K562 (cell line): ENCODE measurements around the gene MYO9A. TPM values are rescaled to one million over a fixed set of nuclear protein-coding genes. Genes with fewer than 3 reads are reported as not detected.

Experiments used
- ATAC-seq: fragments of 200-7000 bp; cut with Tn5 transposase; 3 replicates; pipeline ENCODE4 v1.9.1; 2020; ENCODE audit warnings: moderate library complexity
- BruUV-seq: library from RNA; stranded (reverse); fragments of 400-500 nt; replicated peaks from 2 replicates; lab custom pipeline; 2021; lab: Mats Ljungman, UMichigan
- CTCF ChIA-PET: fragments of 300-600 bp; formaldehyde crosslinking; extraction: SDS; loops from one replicate; lab custom pipeline; 2021; ENCODE audit warnings: low intra/inter-chr PET ratio; lab: Yijun Ruan, JAX
- POLR2A ChIA-PET: fragments of 300-600, 350-650 bp; sonication (Branson Sonifier 250); formaldehyde crosslinking; extraction: SDS; loops from one replicate; lab custom pipeline; 2021; ENCODE audit warnings: antibody characterized with exemption, inconsistent platforms; lab: Yijun Ruan, JAX
- DNase-seq, 4 experiments: peaks; one replicate each; pipeline versions ENCODE4 v3.0.0 to v3.0.0-alpha.2; 2011 to 2018; ENCODE audit warnings: low spot score in 3 of 4, mixed read lengths in 3 of 4; ENCODE audit errors: extremely low read depth in 1 of 4
- FAIRE-seq: peaks from 2 replicates; lab custom pipeline; 2011; peaks lifted over from hg19 to GRCh38; lab: Jason Lieb, UNC
- H2AFZ ChIP-seq: 2 replicates; pipeline ENCODE4 v1.6.0; 2011; ENCODE audit warnings: low read depth, low read length, control low read depth, inconsistent platforms
- H3K27ac ChIP-seq: fragments of 200-600 bp; 3 replicates; pipeline ENCODE4 v1.8.0; 2011; ENCODE audit warnings: low read depth, mild to moderate bottlenecking, control low read depth, inconsistent platforms, low read length, moderate library complexity, mixed read lengths; ENCODE audit errors: extremely low read depth
- H3K27me3 ChIP-seq, 2 experiments: fragments of 300-600 bp in 1 of 2; 2 replicates in 1 of 2; 3 replicates in 1 of 2; pipeline versions ENCODE4 v1.6.0 to v1.8.0; 2011; ENCODE audit warnings: inconsistent platforms in 2 of 2, low read length in 2 of 2, mild to moderate bottlenecking in 1 of 2, mixed read lengths in 1 of 2, moderate library complexity in 1 of 2; ENCODE audit not compliant: control insufficient read depth in 2 of 2, insufficient read depth in 2 of 2
- H3K36me3 ChIP-seq: fragments of 300-600 bp; 3 replicates; pipeline ENCODE4 v1.8.0; 2011; ENCODE audit warnings: mild to moderate bottlenecking, low read length, inconsistent platforms; ENCODE audit not compliant: control insufficient read depth, insufficient read depth
- H3K4me1 ChIP-seq, 2 experiments: fragments of 200-600 bp in 1 of 2; replicated peaks in 1 of 2; 2 replicates in 1 of 2; 3 replicates in 1 of 2; pipeline versions ENCODE4 v1.5.1 to v1.8.0; 2011; ENCODE audit warnings: inconsistent platforms in 2 of 2, low read length in 2 of 2, mild to moderate bottlenecking in 1 of 2, mixed read lengths in 1 of 2, moderate library complexity in 1 of 2; ENCODE audit not compliant: control insufficient read depth in 2 of 2, insufficient read depth in 2 of 2
- H3K4me2 ChIP-seq: 2 replicates; pipeline ENCODE4 v1.6.1; 2011; ENCODE audit warnings: low read length, control low read depth, inconsistent platforms, mixed read lengths; ENCODE audit not compliant: insufficient read depth
- H3K4me3 ChIP-seq: fragments of 200-600 bp; sonication (generic), shearing (Covaris generic); 2 replicates; pipeline ENCODE4 v1.5.1; 2016; ENCODE audit warnings: control low read depth, inconsistent platforms
- H3K79me2 ChIP-seq: fragments of 200-600 bp; 3 replicates; pipeline ENCODE4 v1.8.0; 2011; ENCODE audit warnings: low read length, inconsistent platforms; ENCODE audit not compliant: control insufficient read depth, insufficient read depth
- H3K9ac ChIP-seq, 2 experiments: 2 replicates each; pipeline versions ENCODE4 v1.6.0 to v1.6.1; 2011; ENCODE audit warnings: low read depth in 2 of 2, low read length in 2 of 2, control low read depth in 1 of 2, inconsistent platforms in 1 of 2, mild to moderate bottlenecking in 1 of 2, mixed read lengths in 1 of 2; ENCODE audit not compliant: insufficient read depth in 1 of 2
- H3K9me1 ChIP-seq: one replicate; pipeline ENCODE4 v1.6.0; 2011; ENCODE audit warnings: inconsistent platforms, mild to moderate bottlenecking, low read length, moderate library complexity; ENCODE audit not compliant: control insufficient read depth, insufficient read depth
- H3K9me3 ChIP-seq: replicated peaks from 2 replicates; pipeline ENCODE4 v1.5.1; 2011; ENCODE audit warnings: low read depth, low read length, inconsistent platforms; ENCODE audit not compliant: control insufficient read depth, insufficient read depth
- H4K20me1 ChIP-seq: replicated peaks from 2 replicates; pipeline ENCODE4 v1.6.1; 2011; ENCODE audit warnings: low read length, inconsistent platforms, mixed read lengths; ENCODE audit not compliant: control insufficient read depth, insufficient read depth
- FIP1L1 ChIP-seq: fragments of 200-400 bp; formaldehyde crosslinking; IDR thresholded peaks from 2 replicates; pipeline ENCODE4 v1.6.1; 2018; ENCODE audit warnings: mild to moderate bottlenecking, low read depth, low read length; ENCODE audit not compliant: poor library complexity, severe bottlenecking
- FOXK1 ChIP-seq: sonication (generic); formaldehyde crosslinking; IDR thresholded peaks from 2 replicates; pipeline ENCODE4 v1.8.0; 2022; ENCODE audit warnings: missing genetic modification reagents, mild to moderate bottlenecking, borderline replicate concordance
- HMG20B ChIP-seq: fragments of 250-450 bp; sonication (Bioruptor Pico); IDR thresholded peaks from 2 replicates; pipeline ENCODE4 v1.5.0; 2021; ENCODE audit warnings: mild to moderate bottlenecking
- KLF10 ChIP-seq: fragments of 250-450 bp; sonication (Bioruptor Pico); IDR thresholded peaks from 2 replicates; pipeline ENCODE4 v1.6.1; 2021; ENCODE audit warnings: matching md5 sums
- MBD2 ChIP-seq: sonication (generic); IDR thresholded peaks from 2 replicates; pipeline ENCODE4 v1.6.1; 2016; ENCODE audit warnings: low read depth, borderline replicate concordance
- MEF2D ChIP-seq: conservative IDR thresholded peaks from 2 replicates; pipeline ENCODE4 v1.6.1; 2016; ENCODE audit warnings: low read depth, missing genetic modification characterization, missing compliant biosample characterization
- MLX ChIP-seq, 2 experiments: fragments of 450-650 bp in 1 of 2; sonication (generic) in 1 of 2; formaldehyde crosslinking; conservative IDR thresholded peaks; 2 replicates each; pipeline versions ENCODE4 v1.4.0 to v1.8.1; 2020 to 2022; ENCODE audit warnings: mild to moderate bottlenecking in 1 of 2, missing genetic modification reagents in 1 of 2
- THAP7 ChIP-seq: fragments of 250-450 bp; sonication (Bioruptor Pico); IDR thresholded peaks from 2 replicates; pipeline ENCODE4 v1.5.0; 2021
- ZNF24 ChIP-seq: fragments of 450-650 bp; IDR thresholded peaks from 2 replicates; pipeline ENCODE4 v1.6.1; 2016
- ZNF41 ChIP-seq: fragments of 250-450 bp; sonication (Bioruptor Pico); conservative IDR thresholded peaks from 2 replicates; pipeline ENCODE4 v1.4.0; 2020; ENCODE audit warnings: mild to moderate bottlenecking
- WGBS: fragments of 100-300 bp; shearing (Covaris generic); methylation state at CpG from one replicate; pipeline ENCODE4 v1.1.6; 2016; ENCODE audit warnings: low coverage, mixed read lengths; ENCODE audit not compliant: insufficient coverage; ENCODE audit errors: missing lambda C conversion rate; 5-methylcytosine and 5-hydroxymethylcytosine counted together
- in situ Hi-C: fragments of 300-500 bp; cut with MboI; formaldehyde crosslinking; loops from 4 replicates; pipeline ENCODE4 v1.15.0; 2018; ENCODE audit warnings: inconsistent platforms, mixed read lengths
- intact Hi-C: fragments of 100-400 bp; cut with micrococcal nuclease; formaldehyde crosslinking; loops from 2 replicates; pipeline ENCODE4 v1.14.2; 2022
- polyA plus RNA-seq, 8 experiments: library from polyadenylated mRNA; depleted of rRNA in 4 of 8; stranded (reverse) in 5 of 8; unstranded in 3 of 8; fragments of >200 nt; fragmentation: Nextera tagmentation in 2 of 8; fragmentation: Illumina TruSeq in 1 of 8; extraction: Ambion mirVana in 2 of 8; extraction: Trizol in 1 of 8; gene quantifications; 2 replicates each; pipeline versions ENCODE4 v1.2.1 to v1.2.3, GENCODE V29; 2011 to 2014; ENCODE audit warnings: inconsistent platforms in 1 of 8, missing spikeins in 1 of 8
- total RNA-seq, 7 experiments: library from RNA; depleted of rRNA in 6 of 7; stranded (reverse); fragments of >200 nt in 6 of 7; fragmentation: Illumina TruSeq in 2 of 7; extraction: Trizol in 2 of 7; gene quantifications; 2 replicates each; pipeline versions ENCODE4 v1.2.1 to v1.2.3, GENCODE V29; 2011 to 2021; ENCODE audit warnings: low replicate concordance in 1 of 7

Gene MYO9A
- total and polyA plus RNA-seq, 9 of the 15 experiments (the other 6 are each of a cell fraction or from before 2014, with no cell fraction given) = 1.9 to 15.4 (median 5.8) TPM

GRCh38 chr15:72020799-72021198, 97.2 kb downstream of the MYO9A start:
- in situ Hi-C loops (no loop called here), intact Hi-C loops (no loop called here)
- Histone ChIP-seq H3K36me3 (no peaks in the 10 kb centered on the region), H3K4me1 (no peaks in the 10 kb centered on the region), H3K27ac (no peak overlapping the region), H3K4me2 (no peak overlapping the region), H2AFZ (no peak overlapping the region), H3K4me3 (no peak overlapping the region), H3K79me2 (no peaks in the 10 kb centered on the region), H3K9ac (no peak overlapping the region), H4K20me1 (no peaks in the 10 kb centered on the region), H3K27me3 (no peaks in the 10 kb centered on the region), H3K9me3 (no peaks in the 10 kb centered on the region), H3K9me1 (no peaks in the 10 kb centered on the region)
- BruUV-seq = no TSS peak
- DNase-seq (no peak), FAIRE-seq (no peak), ATAC-seq (no peak)
- POLR2A ChIA-PET = interaction anchor here (1.5 kb wide), 1 partner anchor 10 kb away, joined by 6 read pairs; no protein-coding TSS in a partner anchor
- 7% methylated on average over 1 of the region's 1 CpG for WGBS
- CTCF ChIA-PET = no interaction called here
- TF ChIP-seq KLF10 (CRISPR knock-in tag) (no peak), FOXK1 (CRISPR knock-in tag) (no peak), ZNF24 (no peak), MEF2D (tag) (no peak), MBD2 (no peak), ZNF41 (CRISPR knock-in tag) (no peak), MLX (CRISPR knock-in tag; conservative IDR thresholded peaks at IDR 0.05) (no peak), FIP1L1 (no peak), HMG20B (CRISPR knock-in tag) (no peak), THAP7 (CRISPR knock-in tag) (no peak)
